ENCODE results near the gene PEX11A.

DNA sequence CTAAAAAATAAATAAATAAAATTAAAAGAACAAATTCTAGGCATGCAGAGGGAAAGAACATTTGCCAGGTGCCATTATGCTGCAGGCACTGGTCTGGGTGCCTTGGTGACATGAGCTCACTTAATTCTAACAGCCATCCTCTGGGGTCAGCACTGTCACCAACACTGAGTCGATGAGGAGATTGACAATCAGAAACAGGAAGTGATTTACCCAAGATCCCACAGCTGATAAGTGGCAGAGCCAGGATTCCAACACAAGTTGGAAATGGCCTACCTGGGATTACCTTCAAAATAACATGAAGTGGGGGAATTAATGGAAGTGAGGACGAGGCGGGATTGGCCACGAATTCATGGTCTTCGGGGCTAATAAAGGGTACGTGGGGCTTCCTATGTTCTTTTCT is 14.9 kb downstream of the PEX11A start:
- TF ChIP-seq, protein P1, sequence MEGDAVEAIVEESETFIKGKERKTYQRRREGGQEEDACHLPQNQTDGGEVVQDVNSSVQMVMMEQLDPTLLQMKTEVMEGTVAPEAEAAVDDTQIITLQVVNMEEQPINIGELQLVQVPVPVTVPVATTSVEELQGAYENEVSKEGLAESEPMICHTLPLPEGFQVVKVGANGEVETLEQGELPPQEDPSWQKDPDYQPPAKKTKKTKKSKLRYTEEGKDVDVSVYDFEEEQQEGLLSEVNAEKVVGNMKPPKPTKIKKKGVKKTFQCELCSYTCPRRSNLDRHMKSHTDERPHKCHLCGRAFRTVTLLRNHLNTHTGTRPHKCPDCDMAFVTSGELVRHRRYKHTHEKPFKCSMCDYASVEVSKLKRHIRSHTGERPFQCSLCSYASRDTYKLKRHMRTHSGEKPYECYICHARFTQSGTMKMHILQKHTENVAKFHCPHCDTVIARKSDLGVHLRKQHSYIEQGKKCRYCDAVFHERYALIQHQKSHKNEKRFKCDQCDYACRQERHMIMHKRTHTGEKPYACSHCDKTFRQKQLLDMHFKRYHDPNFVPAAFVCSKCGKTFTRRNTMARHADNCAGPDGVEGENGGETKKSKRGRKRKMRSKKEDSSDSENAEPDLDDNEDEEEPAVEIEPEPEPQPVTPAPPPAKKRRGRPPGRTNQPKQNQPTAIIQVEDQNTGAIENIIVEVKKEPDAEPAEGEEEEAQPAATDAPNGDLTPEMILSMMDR (IDR thresholded peaks at IDR 0.05) = no peak
- TF ChIP-seq EP300 (IDR thresholded peaks at IDR 0.05) = no peak
